ENCODE measurements around the gene ANXA11.

Gene ANXA11

DNA sequence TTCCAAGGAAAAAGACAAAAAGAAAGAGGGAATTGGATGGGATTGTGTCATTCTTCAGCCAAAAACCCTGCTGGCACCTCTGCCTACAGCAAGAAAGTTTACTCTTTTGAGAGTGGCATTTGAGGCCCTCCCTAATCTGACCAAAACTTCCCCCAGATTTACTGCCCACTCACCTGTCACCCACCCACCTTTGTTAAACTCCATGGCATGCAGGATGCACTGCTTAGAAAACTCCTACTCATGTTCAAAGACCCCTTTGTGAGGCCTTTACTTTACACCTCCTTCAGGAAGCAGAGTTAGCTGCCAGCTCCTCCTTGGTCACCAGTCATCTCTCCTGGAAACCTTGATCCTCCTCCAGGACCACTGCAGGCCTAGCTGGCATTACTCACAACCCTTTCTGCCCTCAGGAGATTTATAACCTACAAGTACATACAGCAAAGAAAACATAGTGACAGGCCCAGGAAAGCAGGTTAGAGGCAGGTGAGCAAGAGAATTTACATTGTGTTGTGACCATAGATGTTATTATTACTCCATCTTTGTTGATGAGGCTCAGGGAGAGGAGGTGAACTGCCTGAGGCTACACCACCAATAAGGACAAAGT is 83.1 kb downstream of the ANXA11 start:
- FAIRE-seq (no peak), DNase-seq (ENCODE audit: insufficient read length, low spot score) (no peak)

DNA sequence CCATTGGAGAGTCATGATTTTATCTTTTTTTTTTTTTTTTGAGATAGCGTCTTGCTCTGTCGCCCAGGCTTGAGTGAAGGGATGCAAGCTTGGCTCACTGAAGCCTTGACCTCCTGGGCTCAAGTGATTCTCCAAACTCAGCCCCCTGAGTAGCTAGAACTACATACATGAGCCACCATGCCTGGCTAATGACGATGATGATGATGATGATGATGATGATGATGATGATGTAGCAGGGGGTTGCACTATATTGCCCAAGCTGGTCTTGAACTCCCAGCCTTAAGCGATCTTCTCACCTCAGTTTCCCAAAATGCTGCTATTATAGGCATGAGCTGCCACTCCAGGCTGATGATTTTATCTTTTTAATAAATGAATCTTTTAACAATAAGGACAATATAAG is 86.7 kb downstream of the ANXA11 start:
- DNase-seq (ENCODE audit: insufficient read length, low spot score) (no peak), FAIRE-seq (no peak)

DNA sequence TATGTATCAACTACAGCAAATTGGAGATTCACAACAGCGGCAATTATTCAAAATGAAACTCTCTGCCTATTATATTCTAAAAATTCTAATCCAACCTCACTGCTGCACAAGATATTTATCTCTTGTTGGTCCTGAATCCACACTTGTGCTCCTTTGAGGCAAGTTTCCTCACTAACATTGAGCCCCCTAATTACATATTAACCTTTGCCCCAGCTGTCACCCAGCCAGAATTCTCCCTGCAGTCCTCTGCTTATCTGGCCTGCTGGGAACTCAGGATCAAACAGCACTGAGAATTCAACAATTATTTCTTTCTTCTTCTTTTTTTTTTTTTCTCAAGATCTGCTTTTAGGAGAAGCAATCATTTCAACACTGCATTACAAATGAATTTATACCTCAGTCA is 94.4 kb downstream of the ANXA11 start:
- DNase-seq (ENCODE audit: insufficient read length, low spot score) (no peak), FAIRE-seq (no peak)

DNA sequence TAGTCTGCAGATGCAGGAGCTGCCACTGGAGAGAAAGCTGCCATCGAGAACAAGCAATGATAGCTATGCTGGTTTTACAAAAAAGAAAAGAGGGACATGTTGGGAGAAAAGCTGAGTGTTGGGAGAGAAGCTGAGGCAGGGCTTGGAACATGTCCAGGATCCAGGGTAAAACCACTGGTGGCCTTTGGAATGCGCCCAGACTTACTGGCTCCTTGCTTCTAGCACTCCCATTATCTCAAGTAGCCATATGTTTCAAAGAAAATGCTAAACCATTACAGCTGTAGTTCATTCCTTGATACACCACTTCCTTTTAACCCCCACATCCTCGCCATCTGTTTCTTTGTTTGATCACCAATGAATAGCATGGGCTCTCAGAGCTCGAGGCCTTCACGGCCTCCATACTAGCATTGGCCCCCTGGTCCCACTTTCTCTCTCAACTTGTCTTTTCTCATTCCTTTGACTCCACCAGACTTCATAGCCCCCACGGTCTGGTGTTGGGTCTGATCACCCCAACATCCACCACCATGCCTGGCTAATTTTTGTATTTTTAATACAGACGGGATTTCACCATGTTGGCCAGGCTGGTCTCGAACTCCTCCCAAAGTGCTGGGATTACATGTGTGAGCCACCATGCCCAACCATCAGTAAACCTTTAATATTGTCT is 96.6 kb downstream of the ANXA11 start:
- FAIRE-seq: no peak
- DNase-seq (ENCODE audit: insufficient read length, low spot score): no peak

DNA sequence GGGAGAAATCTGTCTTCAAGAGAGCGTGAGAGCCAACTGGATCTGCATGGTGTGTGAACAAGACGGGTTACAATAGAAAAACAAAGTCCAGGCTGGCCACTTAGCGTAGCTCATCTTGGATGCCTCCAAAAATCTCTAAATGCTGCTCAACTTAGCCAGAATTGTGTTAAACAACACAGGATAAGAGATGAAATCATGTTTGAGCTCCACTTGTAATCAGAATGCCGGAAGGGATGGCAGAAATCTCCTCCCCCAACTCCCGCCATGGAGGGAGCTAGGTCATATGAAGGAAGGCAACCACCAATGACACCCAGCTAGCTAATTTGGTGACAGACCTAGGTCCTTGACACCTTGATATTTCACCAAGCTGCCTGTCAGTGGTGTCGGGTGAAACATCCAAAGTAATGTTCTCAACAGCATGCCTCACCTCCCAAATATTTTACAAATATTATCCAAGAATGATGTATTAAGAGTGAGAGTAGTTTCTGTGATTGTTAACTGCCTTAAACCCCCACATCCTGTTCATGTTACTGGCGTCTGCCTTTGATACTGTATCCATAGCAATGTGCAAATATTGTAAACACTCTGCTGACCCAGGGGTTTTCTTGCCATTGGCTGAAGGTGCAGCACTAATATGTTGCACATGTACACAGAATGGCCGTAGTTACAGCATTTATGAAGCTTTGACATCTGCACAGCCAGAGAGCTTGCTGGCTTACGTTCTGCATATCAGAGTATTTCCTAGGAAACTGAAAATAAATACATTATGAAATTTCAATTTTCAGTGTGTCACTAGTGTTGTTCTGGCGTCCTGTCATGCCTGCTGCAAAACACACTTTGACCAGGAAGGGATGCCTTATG is 101.0 kb downstream of the ANXA11 start:
- FAIRE-seq (no peak), DNase-seq (ENCODE audit: insufficient read length, low spot score) (no peak)

All from HTR-8/SVneo (cell line).